Measurements from ENCODE around the gene PDCD6IP. TPM values are rescaled to one million over a fixed set of nuclear protein-coding genes. Genes with fewer than 3 reads are reported as not detected.

The PDCD6IP gene
- polyA plus RNA-seq, 3 donors = 154 to 176 (median 157) TPM

GRCh38 chr3:33887478-33887877 lies 89.0 kb downstream of the PDCD6IP start:
- DNase-seq (ENCODE audit: low read depth in 3 of 3, low spot score in 2 of 3) = no peak

GRCh38 chr3:33889394-33890039 lies 91.1 kb downstream of the PDCD6IP start:
- DNase-seq (ENCODE audit: low read depth in 3 of 3, low spot score in 2 of 3) = no peak

GRCh38 chr3:33892655-33893054 lies 94.2 kb downstream of the PDCD6IP start:
- DNase-seq (ENCODE audit: low read depth in 3 of 3, low spot score in 2 of 3) = no peak

DNA sequence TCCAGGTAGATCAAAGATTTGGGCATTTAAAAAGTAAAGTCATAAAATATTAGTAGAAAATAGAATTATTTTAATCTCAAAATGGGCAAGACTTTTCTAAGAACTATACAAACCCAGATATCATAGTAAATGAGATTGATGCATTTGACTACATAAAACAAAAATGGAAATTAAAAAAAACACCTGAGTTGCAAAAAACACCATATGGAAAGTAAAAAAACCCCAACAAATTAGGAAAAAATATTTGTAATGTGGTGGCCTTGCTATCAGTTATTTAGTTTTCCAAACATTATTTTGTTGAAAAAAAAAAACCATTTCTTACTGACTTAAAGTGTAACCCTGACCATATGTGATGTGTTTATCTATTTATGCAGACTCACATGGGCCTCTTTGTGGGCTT lies 97.2 kb downstream of the PDCD6IP start:
- DNase-seq (ENCODE audit: low read depth in 3 of 3, low spot score in 2 of 3) = no peak

DNA sequence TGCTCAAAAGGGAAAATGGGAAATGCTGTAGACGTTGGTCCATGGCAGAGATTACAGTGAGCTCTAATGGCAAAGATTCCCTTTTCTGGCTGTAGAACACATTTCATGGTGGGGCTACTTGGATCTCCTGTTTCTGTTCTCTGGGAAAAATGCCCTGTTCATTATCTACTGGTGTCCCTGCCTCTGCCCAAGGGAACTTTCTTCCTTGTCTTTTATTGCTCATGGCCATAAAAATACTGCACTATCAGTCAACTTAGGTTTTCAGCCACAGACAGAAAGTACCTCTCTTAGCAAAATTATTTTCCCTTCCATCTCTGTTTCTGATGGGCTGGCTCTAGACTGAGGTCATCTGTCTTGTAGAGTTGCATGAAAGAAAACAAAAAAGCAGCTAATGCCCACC lies 98.9 kb downstream of the PDCD6IP start:
- DNase-seq (ENCODE audit: low read depth in 3 of 3, low spot score in 2 of 3) = no peak

- DNase-seq (ENCODE audit: low read depth in 3 of 3, low spot score in 2 of 3) = no peak
Observed at GRCh38 chr3:33898901-33899300, 100.5 kb downstream of the PDCD6IP start.

DNA sequence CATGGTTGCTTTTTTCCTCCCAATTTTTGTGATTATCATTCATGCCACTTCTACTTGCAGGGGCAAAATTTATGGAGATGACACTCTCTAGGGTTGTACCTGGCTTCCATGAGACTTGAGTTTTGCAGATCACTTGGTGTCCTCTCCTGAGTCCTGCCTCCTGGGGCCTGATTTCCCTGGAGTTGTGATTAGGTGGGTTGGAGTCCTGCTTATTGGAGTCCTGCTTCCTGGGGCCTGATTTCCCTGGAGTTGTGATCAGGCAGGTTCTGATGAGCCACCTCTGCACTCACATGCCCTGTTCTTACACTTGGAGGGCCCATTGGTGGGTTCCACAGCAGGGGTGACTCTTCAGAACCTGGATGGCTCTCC lies 102.0 kb downstream of the PDCD6IP start:
- DNase-seq (ENCODE audit: low read depth in 3 of 3, low spot score in 2 of 3) = no peak

DNA sequence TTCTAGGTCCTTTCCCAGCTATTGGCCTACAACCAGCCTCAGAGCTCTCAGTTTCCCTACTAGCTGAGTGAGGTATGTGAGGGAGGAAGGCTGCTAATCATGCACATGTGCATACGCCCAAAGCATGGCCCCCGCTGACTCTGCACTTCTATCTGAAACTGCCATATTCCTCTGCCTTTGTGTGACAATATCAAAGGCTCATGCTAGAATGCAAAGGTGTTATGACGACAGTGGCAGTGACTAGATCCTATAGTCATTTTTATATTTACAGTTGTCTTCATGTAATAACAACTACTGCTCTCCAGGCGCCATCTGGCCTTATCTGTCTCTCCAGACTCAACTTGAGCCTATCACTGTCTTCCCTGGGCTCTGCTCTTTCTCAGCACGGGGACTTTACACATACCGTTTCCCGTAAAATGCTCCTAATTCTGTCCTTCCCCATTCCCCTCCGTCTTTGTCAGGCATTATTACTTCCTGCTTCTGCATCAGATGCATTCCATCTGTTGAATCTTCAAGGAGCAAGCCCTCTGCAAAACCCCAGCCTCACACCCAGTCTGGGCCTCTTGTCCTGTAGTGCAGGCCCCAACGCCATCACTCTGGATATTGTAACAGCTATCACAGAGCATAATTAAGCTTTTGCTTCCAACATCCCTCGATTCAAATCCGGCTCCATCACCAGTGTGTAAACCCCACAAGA lies 102.5 kb downstream of the PDCD6IP start:
- no peak for DNase-seq (ENCODE audit: low read depth in 3 of 3, low spot score in 2 of 3)

- no peak for DNase-seq (ENCODE audit: low read depth in 3 of 3, low spot score in 2 of 3)
Observed at GRCh38 chr3:33901862-33902563, 103.6 kb downstream of the PDCD6IP start.

DNA sequence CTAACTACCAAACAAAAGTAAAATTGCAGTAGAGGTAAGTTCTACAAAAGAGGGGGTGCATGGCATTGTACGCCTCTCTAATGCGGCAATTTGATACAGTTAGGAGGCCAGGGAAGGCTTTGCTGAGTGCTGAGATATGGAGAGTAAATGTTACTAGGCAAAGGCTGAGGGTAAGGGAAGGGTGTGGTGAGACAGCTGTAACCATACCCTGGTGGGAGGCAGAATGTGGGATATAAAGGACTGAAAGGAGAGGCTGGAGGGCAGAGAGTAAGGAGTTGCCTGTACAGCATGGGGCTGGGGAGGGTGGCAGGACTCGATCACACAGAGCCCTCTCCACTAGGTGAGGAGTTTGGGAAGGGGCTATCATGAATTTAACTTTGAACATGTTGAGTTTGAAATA lies 106.3 kb downstream of the PDCD6IP start:
- DNase-seq (ENCODE audit: low read depth in 3 of 3, low spot score in 2 of 3) = no peak

- DNase-seq (ENCODE audit: low read depth in 3 of 3, low spot score in 2 of 3) = no peak
Observed at GRCh38 chr3:33908250-33908851, 109.9 kb downstream of the PDCD6IP start.

- no peak for DNase-seq (ENCODE audit: low read depth in 3 of 3, low spot score in 2 of 3)
Observed at GRCh38 chr3:33909547-33909946, 111.1 kb downstream of the PDCD6IP start.

- no peak for DNase-seq (ENCODE audit: low read depth in 3 of 3, low spot score in 2 of 3)
Observed at GRCh38 chr3:33910031-33910430, 111.6 kb downstream of the PDCD6IP start.

DNA sequence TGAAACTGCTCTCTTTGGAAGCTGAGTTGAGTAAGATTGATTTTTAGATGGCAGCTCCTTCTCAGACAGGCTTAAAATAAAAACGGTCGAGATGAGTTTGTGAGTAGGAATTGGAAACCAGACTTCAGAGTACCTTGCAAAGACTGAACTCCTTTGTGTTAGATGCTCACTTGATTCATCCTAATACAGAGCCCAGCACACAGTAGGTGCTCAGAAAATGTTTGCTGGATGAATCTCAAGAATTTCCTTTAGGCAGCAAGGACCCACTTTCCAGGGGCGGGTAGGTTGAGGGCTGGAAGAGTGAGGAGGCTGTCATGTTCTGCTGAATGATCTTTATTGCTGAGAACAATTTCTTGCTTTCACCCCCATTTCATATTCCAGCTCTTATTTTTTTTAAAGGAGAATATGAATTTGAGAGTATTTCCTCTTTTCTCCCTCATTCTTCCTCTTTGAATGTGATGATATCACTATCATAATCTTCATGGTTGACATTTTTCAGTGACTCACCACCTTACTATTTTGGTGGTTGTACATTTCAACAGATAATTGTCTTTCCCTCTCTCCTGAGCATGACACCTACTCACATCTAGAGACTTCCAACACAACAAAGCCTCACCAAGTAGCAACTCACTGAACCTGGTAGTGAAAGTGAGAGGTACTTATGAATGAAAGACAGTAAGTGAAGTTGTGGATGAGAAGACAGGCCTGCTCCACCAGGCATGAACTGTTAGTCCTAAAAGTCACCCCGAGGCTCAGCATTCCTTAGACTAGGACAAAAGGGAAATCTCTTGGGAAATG lies 113.3 kb downstream of the PDCD6IP start:
- no peak for DNase-seq (ENCODE audit: low read depth in 3 of 3, low spot score in 2 of 3)

DNA sequence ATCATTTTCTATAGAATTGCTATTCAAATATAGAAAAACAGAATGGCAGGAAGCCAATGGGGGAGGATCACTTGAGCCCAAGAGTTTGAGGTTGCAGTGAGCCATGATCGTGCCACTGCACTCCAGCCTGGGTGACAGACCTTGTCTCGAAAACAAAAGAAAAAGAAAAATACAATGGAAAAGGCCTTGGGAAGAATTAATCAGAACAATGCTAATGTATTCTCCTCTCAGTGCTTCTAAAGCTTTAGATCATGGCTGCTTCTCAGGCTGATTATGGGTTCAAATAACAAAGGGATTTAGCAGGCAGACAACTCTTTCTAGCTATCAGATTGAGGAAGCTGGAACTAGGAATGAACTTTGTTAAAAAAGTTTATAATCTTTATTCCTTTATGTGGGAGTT lies 115.8 kb downstream of the PDCD6IP start:
- no peak for DNase-seq (ENCODE audit: low read depth in 3 of 3, low spot score in 2 of 3)

GRCh38 chr3:33914731-33915379 lies 116.4 kb downstream of the PDCD6IP start:
- no peak for DNase-seq (ENCODE audit: low read depth in 3 of 3, low spot score in 2 of 3)

DNA sequence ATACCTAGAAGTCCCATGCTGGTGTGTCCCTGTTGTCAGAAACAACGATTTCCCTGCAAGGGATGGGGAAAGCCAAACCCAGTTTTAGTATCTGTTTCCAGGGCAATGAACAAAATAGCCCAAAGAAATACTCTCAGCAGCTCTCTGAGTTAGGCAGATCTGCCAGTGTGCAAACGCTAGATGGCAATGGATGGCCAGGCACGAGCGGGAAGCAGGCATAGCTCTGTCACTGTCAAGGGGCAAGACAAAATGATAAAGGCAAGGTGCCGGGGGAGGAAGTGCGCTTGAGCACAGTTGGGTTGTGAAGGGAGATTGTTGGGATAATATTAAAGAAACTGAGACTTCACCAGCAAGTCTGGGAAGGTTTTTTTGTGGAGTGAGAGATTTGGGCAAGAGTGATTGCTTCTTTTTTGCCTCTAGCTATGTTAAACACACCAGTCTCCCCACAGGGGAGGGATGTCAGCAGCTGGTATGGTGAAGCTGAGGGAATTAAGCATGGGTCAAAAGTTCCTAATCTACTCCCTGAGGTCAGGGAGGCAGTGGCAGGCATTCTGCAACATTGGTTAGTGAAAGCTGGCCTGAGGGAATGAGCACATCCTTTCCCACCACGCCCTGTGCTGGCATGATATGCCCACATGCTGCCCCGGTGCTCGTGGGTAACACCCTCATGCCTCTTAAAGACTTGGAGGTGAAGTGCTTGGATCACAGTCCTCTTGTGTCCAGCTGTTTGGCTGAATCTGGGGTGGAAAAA lies 117.5 kb downstream of the PDCD6IP start:
- no peak for DNase-seq (ENCODE audit: low read depth in 3 of 3, low spot score in 2 of 3)

DNA sequence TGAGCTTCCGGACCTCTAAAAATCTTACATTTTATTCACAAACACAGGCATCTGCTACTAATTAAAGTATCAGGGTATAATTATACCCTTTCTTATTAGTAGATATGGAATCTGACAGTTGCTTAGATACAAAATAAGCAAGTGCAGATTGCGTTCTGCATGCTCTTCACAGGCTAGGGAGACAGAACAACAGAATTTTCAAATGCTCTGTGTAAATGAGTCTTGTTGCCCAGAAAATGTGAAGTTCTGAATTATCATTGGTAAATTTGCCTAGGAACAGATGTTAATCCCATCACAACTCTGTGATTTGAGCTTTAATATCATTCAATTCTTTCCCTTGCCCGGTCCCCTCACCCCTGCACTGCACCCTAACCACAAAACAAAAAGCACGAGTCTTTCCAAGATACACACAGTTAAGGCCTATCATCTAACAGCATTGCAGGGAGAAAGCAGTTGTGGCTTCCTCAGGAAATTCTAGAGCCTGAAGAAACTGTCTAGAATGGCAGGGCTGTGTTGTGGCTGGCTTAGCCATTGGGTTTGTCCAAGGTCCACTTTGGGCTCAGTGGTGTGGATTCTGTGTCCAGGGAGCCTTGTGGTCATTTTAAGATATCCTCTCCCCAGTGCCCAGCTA lies 119.8 kb downstream of the PDCD6IP start:
- no peak for DNase-seq (ENCODE audit: low read depth in 3 of 3, low spot score in 2 of 3)
